Measurements from ENCODE around the gene SOX12.

Gene SOX12

GRCh38 chr20:328027-328974 is 2.9 kb downstream of the SOX12 start:
- TF ChIP-seq CTCF (IDR thresholded peaks at IDR 0.05) = no peak

- TF ChIP-seq CTCF (IDR thresholded peaks at IDR 0.05) = no peak
Observed at GRCh38 chr20:328975-329695, 3.8 kb downstream of the SOX12 start.

- no peak for TF ChIP-seq CTCF (IDR thresholded peaks at IDR 0.05)
Observed at GRCh38 chr20:329851-330232, 4.5 kb downstream of the SOX12 start.

GRCh38 chr20:330233-331149 is 5.1 kb downstream of the SOX12 start:
- peak; percentile 81 for TF ChIP-seq CTCF (IDR thresholded peaks at IDR 0.05)

- TF ChIP-seq CTCF (IDR thresholded peaks at IDR 0.05) = no peak
Observed at GRCh38 chr20:334578-334977, 9.2 kb downstream of the SOX12 start.

- TF ChIP-seq CTCF (IDR thresholded peaks at IDR 0.05) = no peak
Observed at GRCh38 chr20:341682-342081, 16.3 kb downstream of the SOX12 start.

- no peak for TF ChIP-seq CTCF (IDR thresholded peaks at IDR 0.05)
Observed at GRCh38 chr20:343107-343506, 17.8 kb downstream of the SOX12 start.
